OCI-LY1 (cell line): ENCODE measurements around the gene PLCXD3.

ENCODE experiments used
- EZH2 ChIP-seq: fragments of 200-600 bp; sonication (generic), shearing (Covaris generic); IDR thresholded peaks from 2 replicates; pipeline ENCODE4 v1.8.0; 2017; ENCODE audit warnings: borderline replicate concordance, mixed run types, mild to moderate bottlenecking, antibody characterized with exemption, low read length, moderate library complexity, mixed read lengths
- TF ChIP-seq, protein P1 (sequence below): fragments of 200-600 bp; sonication (generic), shearing (Covaris generic); IDR thresholded peaks from 2 replicates; pipeline ENCODE4 v1.5.1; 2017; ENCODE audit warnings: mild to moderate bottlenecking, antibody characterized with exemption, low read length, moderate library complexity, mixed read lengths

DNA sequence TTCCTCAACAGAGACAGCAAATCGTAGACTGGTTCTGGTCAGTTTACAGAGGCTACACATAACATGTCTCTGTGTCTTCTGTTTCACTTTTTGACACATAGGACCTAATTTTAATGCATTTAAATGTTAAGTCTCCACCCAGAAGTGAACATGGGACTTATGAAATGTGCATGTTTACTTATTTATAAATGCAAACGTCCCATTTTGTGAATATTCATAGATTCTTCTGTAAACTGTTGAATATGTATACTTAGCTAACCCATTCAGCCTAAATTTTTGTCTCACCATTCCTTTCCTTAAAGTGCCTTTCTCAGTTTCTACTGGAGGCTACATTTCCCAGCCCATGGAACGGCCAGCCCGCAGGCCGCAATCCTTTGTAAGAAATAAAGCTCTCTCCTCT lies 137.2 kb downstream of the PLCXD3 start:
- TF ChIP-seq, protein P1, sequence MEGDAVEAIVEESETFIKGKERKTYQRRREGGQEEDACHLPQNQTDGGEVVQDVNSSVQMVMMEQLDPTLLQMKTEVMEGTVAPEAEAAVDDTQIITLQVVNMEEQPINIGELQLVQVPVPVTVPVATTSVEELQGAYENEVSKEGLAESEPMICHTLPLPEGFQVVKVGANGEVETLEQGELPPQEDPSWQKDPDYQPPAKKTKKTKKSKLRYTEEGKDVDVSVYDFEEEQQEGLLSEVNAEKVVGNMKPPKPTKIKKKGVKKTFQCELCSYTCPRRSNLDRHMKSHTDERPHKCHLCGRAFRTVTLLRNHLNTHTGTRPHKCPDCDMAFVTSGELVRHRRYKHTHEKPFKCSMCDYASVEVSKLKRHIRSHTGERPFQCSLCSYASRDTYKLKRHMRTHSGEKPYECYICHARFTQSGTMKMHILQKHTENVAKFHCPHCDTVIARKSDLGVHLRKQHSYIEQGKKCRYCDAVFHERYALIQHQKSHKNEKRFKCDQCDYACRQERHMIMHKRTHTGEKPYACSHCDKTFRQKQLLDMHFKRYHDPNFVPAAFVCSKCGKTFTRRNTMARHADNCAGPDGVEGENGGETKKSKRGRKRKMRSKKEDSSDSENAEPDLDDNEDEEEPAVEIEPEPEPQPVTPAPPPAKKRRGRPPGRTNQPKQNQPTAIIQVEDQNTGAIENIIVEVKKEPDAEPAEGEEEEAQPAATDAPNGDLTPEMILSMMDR, result no peak
- no peak for TF ChIP-seq EZH2
